ENCODE results near the gene DRD1.

DRD1 gene

GRCh38 chr5:175444905-175445456 is 999 bp upstream of the DRD1 start:
- no peak for ATAC-seq
- no peak for TF ChIP-seq ZC3H10 (CRISPR knock-in tag; IDR thresholded peaks at IDR 0.05)
- no peak for TF ChIP-seq TSHZ2 (CRISPR knock-in tag; IDR thresholded peaks at IDR 0.05)
- no peak for TF ChIP-seq OSR1 (CRISPR knock-in tag; IDR thresholded peaks at IDR 0.05)
- no peak for TF ChIP-seq ARNTL (CRISPR knock-in tag; IDR thresholded peaks at IDR 0.05; ENCODE audit: borderline replicate concordance, low read depth)
- TF ChIP-seq PPARA (CRISPR knock-in tag; IDR thresholded peaks at IDR 0.05; ENCODE audit: borderline replicate concordance): no peak
- no peak for TF ChIP-seq ESRRG (CRISPR knock-in tag; IDR thresholded peaks at IDR 0.05)
- TF ChIP-seq ISL1 (CRISPR knock-in tag; IDR thresholded peaks at IDR 0.05): no peak
- no peak for TF ChIP-seq POU6F1 (CRISPR knock-in tag; IDR thresholded peaks at IDR 0.05; ENCODE audit: borderline replicate concordance, low read depth)
- no peak for TF ChIP-seq PATZ1 (CRISPR knock-in tag; IDR thresholded peaks at IDR 0.05; ENCODE audit: borderline replicate concordance)
- no peak for TF ChIP-seq GLIS3 (CRISPR knock-in tag; IDR thresholded peaks at IDR 0.05)
- TF ChIP-seq ZNF565 (CRISPR knock-in tag; conservative IDR thresholded peaks at IDR 0.05; ENCODE audit: low read depth): no peak
- no peak for TF ChIP-seq TOX (CRISPR knock-in tag; IDR thresholded peaks at IDR 0.05; ENCODE audit: borderline replicate concordance)
- TF ChIP-seq CREB5 (CRISPR knock-in tag; IDR thresholded peaks at IDR 0.05; ENCODE audit: low read depth): no peak
- no peak for TF ChIP-seq BACH2 (CRISPR knock-in tag; IDR thresholded peaks at IDR 0.05; ENCODE audit: borderline replicate concordance)
- no peak for TF ChIP-seq ZNF70 (CRISPR knock-in tag; IDR thresholded peaks at IDR 0.05)
- TF ChIP-seq CSDC2 (CRISPR knock-in tag; IDR thresholded peaks at IDR 0.05): no peak
- TF ChIP-seq RARB (CRISPR knock-in tag; IDR thresholded peaks at IDR 0.05): no peak
- no peak for TF ChIP-seq SNAI2 (CRISPR knock-in tag; IDR thresholded peaks at IDR 0.05)
- no peak for TF ChIP-seq CSRNP3 (CRISPR knock-in tag; IDR thresholded peaks at IDR 0.05)

DNA sequence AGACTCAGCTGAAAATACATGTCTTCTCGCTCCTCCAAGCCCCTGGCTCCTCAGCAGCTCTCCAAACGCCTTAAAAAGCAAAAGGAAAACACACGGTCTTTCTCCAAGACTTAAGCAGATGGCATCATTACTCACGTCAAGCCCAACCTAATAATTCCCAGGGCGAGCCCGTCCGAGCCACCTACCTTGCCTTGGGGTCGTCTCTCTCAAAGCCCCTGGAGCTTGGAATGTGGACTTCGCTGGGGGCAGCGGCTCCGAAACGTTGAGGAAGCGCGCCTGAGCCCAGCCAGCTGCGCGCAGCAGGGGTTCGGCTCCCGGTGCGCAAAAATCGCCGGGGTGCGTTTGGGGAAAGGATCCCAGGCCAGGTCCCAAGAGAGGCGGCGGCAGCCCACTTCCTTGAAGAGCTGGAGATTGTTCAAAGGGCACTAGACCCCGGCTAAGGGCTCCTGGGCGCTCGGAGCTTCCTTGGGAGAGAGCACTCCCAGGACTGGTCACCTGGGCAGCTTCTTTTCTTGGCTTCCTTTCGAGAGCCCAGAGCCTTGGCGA is 395 bp downstream of the DRD1 start:
- no peak for TF ChIP-seq CSDC2 (CRISPR knock-in tag; IDR thresholded peaks at IDR 0.05)
- TF ChIP-seq BACH2 (CRISPR knock-in tag; IDR thresholded peaks at IDR 0.05; ENCODE audit: borderline replicate concordance): no peak
- TF ChIP-seq CSRNP3 (CRISPR knock-in tag; IDR thresholded peaks at IDR 0.05): no peak
- TF ChIP-seq ESRRG (CRISPR knock-in tag; IDR thresholded peaks at IDR 0.05): no peak
- TF ChIP-seq PATZ1 (CRISPR knock-in tag; IDR thresholded peaks at IDR 0.05; ENCODE audit: borderline replicate concordance): no peak
- no peak for TF ChIP-seq CREB5 (CRISPR knock-in tag; IDR thresholded peaks at IDR 0.05; ENCODE audit: low read depth)
- no peak for TF ChIP-seq GLIS3 (CRISPR knock-in tag; IDR thresholded peaks at IDR 0.05)
- no peak for TF ChIP-seq TCF4 (CRISPR knock-in tag; IDR thresholded peaks at IDR 0.05; ENCODE audit: borderline replicate concordance)
- TF ChIP-seq TOX (CRISPR knock-in tag; IDR thresholded peaks at IDR 0.05; ENCODE audit: borderline replicate concordance): no peak
- TF ChIP-seq POU6F1 (CRISPR knock-in tag; IDR thresholded peaks at IDR 0.05; ENCODE audit: borderline replicate concordance, low read depth): no peak
- no peak for ATAC-seq
